PFSK-1 (cell line): ENCODE measurements around the gene TBC1D32. TPM values are rescaled to one million over a fixed set of nuclear protein-coding genes. Genes with fewer than 3 reads are reported as not detected.

Source experiments
- FOXP2 ChIP-seq: optimal IDR thresholded peaks from 2 replicates; pipeline ENCODE3; 2011; ENCODE audit warnings: borderline replicate concordance, control low read depth, inconsistent platforms; ENCODE audit not compliant: insufficient read depth; ENCODE audit errors: extremely low read length, extremely low read depth
- POLR2AphosphoS5 ChIP-seq: IDR thresholded peaks from 2 replicates; pipeline ENCODE4 v1.6.1; 2012; ENCODE audit warnings: low read depth, mild to moderate bottlenecking, control low read depth, low read length, moderate library complexity
- REST ChIP-seq, 2 experiments: IDR thresholded peaks; 2 replicates each; pipeline versions ENCODE4 v1.6.1 to v1.8.0; 2011 to 2012; ENCODE audit warnings: low read depth in 2 of 2, low read length in 2 of 2, control low read depth in 1 of 2, inconsistent platforms in 1 of 2, mild to moderate bottlenecking in 1 of 2, moderate library complexity in 1 of 2; ENCODE audit not compliant: insufficient read depth in 1 of 2
- SIN3A ChIP-seq: IDR thresholded peaks from 2 replicates; pipeline ENCODE4 v1.6.1; 2012; ENCODE audit warnings: mild to moderate bottlenecking, low read length, moderate library complexity, borderline replicate concordance; ENCODE audit not compliant: insufficient read depth
- TAF1 ChIP-seq: IDR thresholded peaks from 2 replicates; pipeline ENCODE4 v1.6.1; 2012; ENCODE audit warnings: low read length, control low read depth, borderline replicate concordance; ENCODE audit not compliant: insufficient read depth
- polyA plus RNA-seq: library from polyadenylated mRNA; unstranded; fragments of >200 nt; gene quantifications from one replicate; pipeline ENCODE4 v1.2.1, GENCODE V29; 2012; ENCODE audit warnings: low read depth, missing spikeins; ENCODE audit not compliant: insufficient read length

Gene TBC1D32
- polyA plus RNA-seq: 0.28 TPM

GRCh38 chr6:121334299-121335086, at the start of gene TBC1D32:
TBC1D32 (minus strand) TSS chr6:121334480; CDS start chr6:121334430, 50 bp downstream.
- TF ChIP-seq TAF1 (peak; percentile 8), POLR2AphosphoS5 (peak; percentile 73), FOXP2 (peak; percentile 52), SIN3A (peak; percentile 25; the same call in 1 of the 2 replicates), REST (IDR thresholded peaks at IDR 0.05; ENCODE audit: insufficient read depth in 1 of 2, low read depth in 2 of 2, low read length in 2 of 2) (no peak)

- no peak for TF ChIP-seq TAF1
- no peak for TF ChIP-seq REST (IDR thresholded peaks at IDR 0.05; ENCODE audit: insufficient read depth in 1 of 2, low read depth in 2 of 2, low read length in 2 of 2)
- no peak for TF ChIP-seq POLR2AphosphoS5
- TF ChIP-seq FOXP2: no peak
Observed at GRCh38 chr6:121383478-121383877, 49.2 kb upstream of the TBC1D32 start.

GRCh38 chr6:121382467-121383121, 48.3 kb upstream of the TBC1D32 start:
- TF ChIP-seq POLR2AphosphoS5 (no peak), FOXP2 (no peak), REST (IDR thresholded peaks at IDR 0.05; ENCODE audit: insufficient read depth in 1 of 2, low read depth in 2 of 2, low read length in 2 of 2) (no peak), SIN3A (no peak), TAF1 (no peak)

GRCh38 chr6:121376411-121376810, 42.1 kb upstream of the TBC1D32 start:
- TF ChIP-seq FOXP2: no peak

GRCh38 chr6:121365536-121366521, 31.5 kb upstream of the TBC1D32 start:
- TF ChIP-seq POLR2AphosphoS5 (no peak), FOXP2 (no peak), TAF1 (no peak)
